Measurements from ENCODE around the gene HCAR3.
A peak's percentile ranks its signal among the peaks of the same experiment; 100 is the strongest.

- TF ChIP-seq, protein P1, sequence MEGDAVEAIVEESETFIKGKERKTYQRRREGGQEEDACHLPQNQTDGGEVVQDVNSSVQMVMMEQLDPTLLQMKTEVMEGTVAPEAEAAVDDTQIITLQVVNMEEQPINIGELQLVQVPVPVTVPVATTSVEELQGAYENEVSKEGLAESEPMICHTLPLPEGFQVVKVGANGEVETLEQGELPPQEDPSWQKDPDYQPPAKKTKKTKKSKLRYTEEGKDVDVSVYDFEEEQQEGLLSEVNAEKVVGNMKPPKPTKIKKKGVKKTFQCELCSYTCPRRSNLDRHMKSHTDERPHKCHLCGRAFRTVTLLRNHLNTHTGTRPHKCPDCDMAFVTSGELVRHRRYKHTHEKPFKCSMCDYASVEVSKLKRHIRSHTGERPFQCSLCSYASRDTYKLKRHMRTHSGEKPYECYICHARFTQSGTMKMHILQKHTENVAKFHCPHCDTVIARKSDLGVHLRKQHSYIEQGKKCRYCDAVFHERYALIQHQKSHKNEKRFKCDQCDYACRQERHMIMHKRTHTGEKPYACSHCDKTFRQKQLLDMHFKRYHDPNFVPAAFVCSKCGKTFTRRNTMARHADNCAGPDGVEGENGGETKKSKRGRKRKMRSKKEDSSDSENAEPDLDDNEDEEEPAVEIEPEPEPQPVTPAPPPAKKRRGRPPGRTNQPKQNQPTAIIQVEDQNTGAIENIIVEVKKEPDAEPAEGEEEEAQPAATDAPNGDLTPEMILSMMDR (IDR thresholded peaks at IDR 0.05) = peak; percentile 95 to 100 (median 98)
- TF ChIP-seq POLR2A (IDR thresholded peaks at IDR 0.05) = peak; percentile 71
Measured at GRCh38 chr12:122752464-122753318, 36.1 kb upstream of the HCAR3 start, which contains the start of gene DENR.
